ENCODE data around the gene COQ3.

The COQ3 gene

GRCh38 chr6:99416892-99417767, 23.1 kb upstream of the COQ3 start:
- no peak for TF ChIP-seq CTCF (IDR thresholded peaks at IDR 0.05; ENCODE audit: low read depth, low read length)
- no peak for DNase-seq
- no peaks in the 10 kb centered on the region for H3K27me3 ChIP-seq (ENCODE audit: insufficient read depth, low read depth, severe bottlenecking)
- peaks cover 63% of the 10 kb centered on the region for H3K36me3 ChIP-seq
- H3K4me3 ChIP-seq (ENCODE audit: low read depth, low read length): no peak overlapping the region
- H3K27ac ChIP-seq: no peak overlapping the region
- no peaks in the 10 kb centered on the region for H3K9me3 ChIP-seq (ENCODE audit: severe bottlenecking)

DNA sequence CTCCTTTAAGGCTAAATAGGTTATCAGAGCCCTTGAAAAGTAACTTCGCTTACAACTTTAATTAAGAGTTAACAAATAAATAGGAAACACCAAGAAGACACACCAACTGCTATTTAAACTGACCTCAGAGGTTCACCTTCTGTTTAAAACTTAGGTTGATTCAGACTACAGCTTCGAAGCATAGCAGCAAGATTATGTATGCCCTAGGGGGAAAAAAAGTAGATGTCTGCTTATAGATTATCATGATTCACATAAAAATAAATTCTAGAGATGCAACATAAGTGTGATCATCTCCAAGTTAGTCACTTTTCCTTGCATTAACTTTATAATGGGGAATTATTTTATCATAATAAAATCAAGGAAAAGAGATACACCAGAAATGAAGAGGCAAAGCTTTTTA, 22.2 kb upstream of the COQ3 start:
- Histone ChIP-seq H3K27ac (no peak overlapping the region), H3K4me3 (ENCODE audit: low read depth, low read length) (no peak overlapping the region), H3K9me3 (ENCODE audit: severe bottlenecking) (no peaks in the 10 kb centered on the region), H3K27me3 (ENCODE audit: insufficient read depth, low read depth, severe bottlenecking) (no peaks in the 10 kb centered on the region), H3K36me3 (peaks cover 59% of the 10 kb centered on the region)
- no peak for TF ChIP-seq CTCF (IDR thresholded peaks at IDR 0.05; ENCODE audit: low read depth, low read length)
- DNase-seq: no peak

DNA sequence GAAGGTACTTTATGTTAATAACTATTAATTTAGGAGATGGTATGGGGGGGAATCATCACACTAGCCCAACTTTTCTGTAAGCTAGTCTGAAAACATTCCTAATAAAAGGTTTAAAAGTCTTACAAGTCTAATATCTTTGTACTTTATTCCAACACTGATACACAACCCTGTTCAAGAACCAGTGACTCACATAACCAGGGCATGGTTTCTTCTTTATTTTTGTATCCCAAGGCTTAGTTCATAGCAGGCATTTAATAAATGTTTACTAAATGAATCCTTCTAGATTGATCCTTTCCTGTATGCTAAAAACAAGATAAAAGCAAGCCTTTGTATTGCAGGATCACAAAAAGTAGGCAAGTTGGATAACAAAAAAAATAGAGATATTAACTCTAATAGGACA, 21.5 kb upstream of the COQ3 start:
- Histone ChIP-seq H3K9me3 (ENCODE audit: severe bottlenecking) (no peaks in the 10 kb centered on the region), H3K4me3 (ENCODE audit: low read depth, low read length) (no peak overlapping the region), H3K27me3 (ENCODE audit: insufficient read depth, low read depth, severe bottlenecking) (no peaks in the 10 kb centered on the region), H3K36me3 (peaks cover 63% of the 10 kb centered on the region), H3K27ac (no peak overlapping the region)
- DNase-seq: no peak
- TF ChIP-seq CTCF (IDR thresholded peaks at IDR 0.05; ENCODE audit: low read depth, low read length): no peak

DNA sequence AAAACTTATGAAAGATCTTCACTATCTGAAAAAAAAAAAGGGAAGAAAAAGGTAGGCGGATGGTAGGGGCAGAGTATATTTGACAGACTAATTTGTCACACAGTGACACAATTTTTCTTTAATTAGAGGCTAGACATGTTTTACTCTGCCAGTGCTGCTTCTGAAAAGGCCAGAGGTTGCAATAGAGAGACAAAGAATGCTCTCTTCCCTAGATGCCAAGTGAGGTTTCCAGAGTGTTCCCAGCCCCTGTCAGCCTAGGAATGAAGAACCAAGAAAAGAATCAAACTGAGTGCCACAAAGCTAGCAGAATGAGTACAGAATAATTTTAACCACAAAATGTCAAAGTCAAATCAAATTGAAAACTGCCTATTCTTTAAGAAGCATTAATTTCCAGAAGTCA, 18.1 kb upstream of the COQ3 start:
- no peak overlapping the region for H3K4me3 ChIP-seq (ENCODE audit: low read depth, low read length)
- no peak for TF ChIP-seq CTCF (IDR thresholded peaks at IDR 0.05; ENCODE audit: low read depth, low read length)
- H3K9me3 ChIP-seq (ENCODE audit: severe bottlenecking): no peaks in the 10 kb centered on the region
- no peak overlapping the region for H3K27ac ChIP-seq
- DNase-seq: no peak
- H3K36me3 ChIP-seq: peaks cover 85% of the 10 kb centered on the region
- no peaks in the 10 kb centered on the region for H3K27me3 ChIP-seq (ENCODE audit: insufficient read depth, low read depth, severe bottlenecking)

DNA sequence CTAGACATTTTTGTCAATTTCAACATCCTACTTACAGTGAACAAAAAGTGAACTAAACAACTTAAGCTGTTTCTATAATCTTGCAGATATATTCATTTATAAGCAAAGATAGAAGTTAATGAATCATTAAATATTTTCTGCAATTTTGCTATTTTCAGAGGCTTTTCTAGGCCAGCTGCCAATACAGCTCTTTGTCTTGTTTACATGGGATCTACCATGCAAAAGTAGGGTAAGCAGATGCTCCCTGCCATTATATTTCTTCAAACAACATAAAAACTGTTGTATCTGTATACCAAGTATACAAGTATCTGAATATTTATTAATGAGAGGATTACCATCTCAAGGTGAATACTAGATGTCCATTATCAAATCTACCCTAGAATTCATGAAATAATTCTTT, 15.7 kb upstream of the COQ3 start:
- H3K4me3 ChIP-seq (ENCODE audit: low read depth, low read length): no peak overlapping the region
- H3K27me3 ChIP-seq (ENCODE audit: insufficient read depth, low read depth, severe bottlenecking): no peaks in the 10 kb centered on the region
- no peak overlapping the region for H3K27ac ChIP-seq
- H3K9me3 ChIP-seq (ENCODE audit: severe bottlenecking): no peaks in the 10 kb centered on the region
- no peak for DNase-seq
- no peak for TF ChIP-seq CTCF (IDR thresholded peaks at IDR 0.05; ENCODE audit: low read depth, low read length)
- peaks cover 89% of the 10 kb centered on the region for H3K36me3 ChIP-seq

GRCh38 chr6:99407076-99407475, 13.1 kb upstream of the COQ3 start:
- no peak for DNase-seq
- Histone ChIP-seq H3K36me3 (peaks cover 92% of the 10 kb centered on the region), H3K27me3 (ENCODE audit: insufficient read depth, low read depth, severe bottlenecking) (no peaks in the 10 kb centered on the region), H3K27ac (no peak overlapping the region), H3K9me3 (ENCODE audit: severe bottlenecking) (no peaks in the 10 kb centered on the region), H3K4me3 (ENCODE audit: low read depth, low read length) (no peak overlapping the region)
- no peak for TF ChIP-seq CTCF (IDR thresholded peaks at IDR 0.05; ENCODE audit: low read depth, low read length)

Data from WERI-Rb-1 (cell line).